ENCODE results near the gene DUSP8.

DUSP8 gene

DNA sequence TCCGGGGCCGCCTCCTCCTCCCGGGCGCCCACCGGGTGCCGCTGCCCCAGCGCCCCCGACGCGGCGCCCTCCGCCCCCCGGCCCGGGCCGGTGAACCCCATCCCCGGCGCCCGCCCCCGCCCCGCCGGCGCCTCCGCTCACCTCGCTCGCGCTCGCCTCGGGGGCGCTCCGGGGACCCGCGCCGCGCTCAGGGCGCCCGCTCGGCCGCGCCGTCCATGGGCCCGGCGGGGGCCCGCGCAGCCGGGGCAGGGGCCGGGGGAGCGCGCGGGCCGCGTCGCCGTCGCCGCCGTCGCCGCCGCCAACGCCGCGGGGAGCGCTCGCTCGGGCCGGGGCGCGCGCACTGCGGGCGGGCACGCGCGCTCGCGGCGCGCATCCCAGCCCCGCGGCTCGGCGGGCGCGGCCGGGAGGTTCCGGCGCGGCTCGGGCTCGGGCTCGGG lies 293 bp downstream of the DUSP8 start:
- H3K9me2 ChIP-seq (ENCODE audit: low read depth, low read length), result no peaks in the 10 kb centered on the region
- H3K4me2 ChIP-seq (ENCODE audit: low read length), result no peak overlapping the region
- H3K27ac ChIP-seq (ENCODE audit: low read depth, low read length, poor library complexity, severe bottlenecking), result no peak overlapping the region
- no peak overlapping the region for H3K4me3 ChIP-seq (ENCODE audit: low read depth, low read length, poor library complexity, severe bottlenecking)
- H3K79me2 ChIP-seq (ENCODE audit: insufficient read depth, low read length), result no peaks in the 10 kb centered on the region
- H2AFZ ChIP-seq (ENCODE audit: low read length), result no peak overlapping the region
- peaks cover 8% of the 10 kb centered on the region for H3K4me1 ChIP-seq (ENCODE audit: insufficient read depth, low read length, severe bottlenecking)
- H3F3A ChIP-seq (ENCODE audit: insufficient read depth, low read length), result no peaks in the 10 kb centered on the region
- H3K27me3 ChIP-seq (ENCODE audit: insufficient read depth, low read length), result peaks cover 5% of the 10 kb centered on the region; the same call in 1 of the 2 replicates
- H3K36me3 ChIP-seq (ENCODE audit: insufficient read depth, low read length), result no peaks in the 10 kb centered on the region
- no peak overlapping the region for H3K9ac ChIP-seq (ENCODE audit: low read length)
- TF ChIP-seq, protein P1, sequence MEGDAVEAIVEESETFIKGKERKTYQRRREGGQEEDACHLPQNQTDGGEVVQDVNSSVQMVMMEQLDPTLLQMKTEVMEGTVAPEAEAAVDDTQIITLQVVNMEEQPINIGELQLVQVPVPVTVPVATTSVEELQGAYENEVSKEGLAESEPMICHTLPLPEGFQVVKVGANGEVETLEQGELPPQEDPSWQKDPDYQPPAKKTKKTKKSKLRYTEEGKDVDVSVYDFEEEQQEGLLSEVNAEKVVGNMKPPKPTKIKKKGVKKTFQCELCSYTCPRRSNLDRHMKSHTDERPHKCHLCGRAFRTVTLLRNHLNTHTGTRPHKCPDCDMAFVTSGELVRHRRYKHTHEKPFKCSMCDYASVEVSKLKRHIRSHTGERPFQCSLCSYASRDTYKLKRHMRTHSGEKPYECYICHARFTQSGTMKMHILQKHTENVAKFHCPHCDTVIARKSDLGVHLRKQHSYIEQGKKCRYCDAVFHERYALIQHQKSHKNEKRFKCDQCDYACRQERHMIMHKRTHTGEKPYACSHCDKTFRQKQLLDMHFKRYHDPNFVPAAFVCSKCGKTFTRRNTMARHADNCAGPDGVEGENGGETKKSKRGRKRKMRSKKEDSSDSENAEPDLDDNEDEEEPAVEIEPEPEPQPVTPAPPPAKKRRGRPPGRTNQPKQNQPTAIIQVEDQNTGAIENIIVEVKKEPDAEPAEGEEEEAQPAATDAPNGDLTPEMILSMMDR (IDR thresholded peaks at IDR 0.05; ENCODE audit: low read length), result no peak
- TF ChIP-seq EZH2 (IDR thresholded peaks at IDR 0.05; ENCODE audit: borderline replicate concordance, low read length), result no peak
- H3K9me3 ChIP-seq (ENCODE audit: low read length), result no peaks in the 10 kb centered on the region
- no peaks in the 10 kb centered on the region for H4K20me1 ChIP-seq (ENCODE audit: insufficient read depth, low read length)

DNA sequence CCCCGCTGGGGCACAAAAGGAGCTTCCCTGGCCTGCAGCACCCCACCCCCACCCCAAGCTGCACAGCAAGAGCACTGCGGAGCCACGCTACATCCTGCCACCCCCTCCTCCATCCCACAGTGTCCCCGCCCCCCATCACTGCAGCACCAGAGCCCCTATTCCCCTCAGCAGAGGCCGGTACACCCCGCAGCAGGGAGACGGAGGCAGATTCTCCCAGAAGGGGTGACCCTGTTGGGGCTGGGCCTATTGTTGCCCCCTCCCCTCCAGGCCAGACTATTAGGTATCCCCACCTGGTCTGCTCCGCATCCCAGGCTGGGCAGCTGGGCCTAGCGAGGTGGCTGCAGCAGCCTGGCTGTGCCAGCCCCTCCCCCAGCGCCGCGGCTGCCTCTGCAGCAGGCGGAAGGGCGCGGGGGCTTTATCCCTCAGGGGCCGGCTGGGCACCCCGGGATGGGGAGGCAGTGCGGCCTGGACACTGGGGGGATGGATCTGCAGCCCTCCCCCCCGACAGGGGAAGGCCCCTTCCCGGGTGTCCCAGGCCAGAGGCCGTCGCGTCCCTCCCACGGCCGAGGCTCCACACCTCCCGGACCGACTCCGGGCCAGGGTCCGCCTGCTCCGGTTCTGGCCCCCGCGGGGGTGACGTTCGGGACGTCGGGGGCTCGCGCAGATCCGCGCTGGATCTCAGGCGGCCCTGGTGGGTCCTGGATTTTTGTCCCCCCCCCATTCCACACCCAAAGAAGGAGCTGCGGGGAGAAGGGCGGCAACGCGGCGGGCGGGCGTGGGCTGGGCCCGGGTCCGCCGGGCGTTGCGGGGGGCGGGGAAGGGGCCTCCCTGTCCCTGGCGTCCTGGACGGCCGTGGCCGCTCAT lies 943 bp downstream of the DUSP8 start:
- Histone ChIP-seq H3K9me2 (ENCODE audit: low read depth, low read length) (no peaks in the 10 kb centered on the region), H3K27me3 (ENCODE audit: insufficient read depth, low read length) (peaks cover 12% of the 10 kb centered on the region; the same call in 1 of the 2 replicates), H3K9ac (ENCODE audit: low read length) (no peak overlapping the region), H3K4me1 (ENCODE audit: insufficient read depth, low read length, severe bottlenecking) (peaks cover 8% of the 10 kb centered on the region), H3K36me3 (ENCODE audit: insufficient read depth, low read length) (no peaks in the 10 kb centered on the region), H3K79me2 (ENCODE audit: insufficient read depth, low read length) (no peaks in the 10 kb centered on the region), H3K4me3 (ENCODE audit: low read depth, low read length, poor library complexity, severe bottlenecking) (no peak overlapping the region), H3K9me3 (ENCODE audit: low read length) (no peaks in the 10 kb centered on the region), H3F3A (ENCODE audit: insufficient read depth, low read length) (no peaks in the 10 kb centered on the region), H4K20me1 (ENCODE audit: insufficient read depth, low read length) (no peaks in the 10 kb centered on the region), H3K27ac (ENCODE audit: low read depth, low read length, poor library complexity, severe bottlenecking) (no peak overlapping the region), H2AFZ (ENCODE audit: low read length) (no peak overlapping the region), H3K4me2 (ENCODE audit: low read length) (peak overlapping the region; percentile 24; the same call in 1 of the 2 replicates)
- TF ChIP-seq, protein P1 (IDR thresholded peaks at IDR 0.05; ENCODE audit: low read length), result no peak
- TF ChIP-seq EZH2 (IDR thresholded peaks at IDR 0.05; ENCODE audit: borderline replicate concordance, low read length), result no peak

DNA sequence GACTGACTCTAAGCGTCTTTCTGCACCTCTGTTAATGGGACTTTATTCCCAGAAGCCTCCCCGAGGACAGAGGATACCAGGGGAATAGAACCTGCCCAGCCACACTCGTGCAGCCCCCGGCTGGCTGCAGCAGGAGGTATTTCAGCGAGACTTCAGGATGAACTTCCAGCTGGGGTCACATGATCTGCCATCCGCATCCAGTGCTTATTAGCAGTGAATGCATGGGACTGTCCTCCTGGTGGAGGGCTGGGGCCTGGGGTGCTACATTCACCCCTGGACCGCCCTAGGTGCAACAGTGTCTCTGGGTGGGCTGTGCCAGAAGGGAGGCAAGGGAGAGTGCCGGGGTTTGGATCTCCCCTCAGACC lies 1.6 kb downstream of the DUSP8 start:
- peaks cover 13% of the 10 kb centered on the region; the same call in 1 of the 2 replicates for H3K27me3 ChIP-seq (ENCODE audit: insufficient read depth, low read length)
- no peak overlapping the region for H3K4me3 ChIP-seq (ENCODE audit: low read depth, low read length, poor library complexity, severe bottlenecking)
- no peak overlapping the region for H3K9ac ChIP-seq (ENCODE audit: low read length)
- H3K4me1 ChIP-seq (ENCODE audit: insufficient read depth, low read length, severe bottlenecking), result peaks cover 8% of the 10 kb centered on the region
- H3K79me2 ChIP-seq (ENCODE audit: insufficient read depth, low read length), result no peaks in the 10 kb centered on the region
- H2AFZ ChIP-seq (ENCODE audit: low read length), result no peak overlapping the region
- no peaks in the 10 kb centered on the region for H4K20me1 ChIP-seq (ENCODE audit: insufficient read depth, low read length)
- H3K36me3 ChIP-seq (ENCODE audit: insufficient read depth, low read length), result no peaks in the 10 kb centered on the region
- no peaks in the 10 kb centered on the region for H3K9me2 ChIP-seq (ENCODE audit: low read depth, low read length)
- H3K9me3 ChIP-seq (ENCODE audit: low read length), result no peaks in the 10 kb centered on the region
- H3K4me2 ChIP-seq (ENCODE audit: low read length), result no peak overlapping the region
- no peaks in the 10 kb centered on the region for H3F3A ChIP-seq (ENCODE audit: insufficient read depth, low read length)
- H3K27ac ChIP-seq (ENCODE audit: low read depth, low read length, poor library complexity, severe bottlenecking), result no peak overlapping the region
- TF ChIP-seq EZH2 (IDR thresholded peaks at IDR 0.05; ENCODE audit: borderline replicate concordance, low read length), result no peak
- TF ChIP-seq, protein P1 (IDR thresholded peaks at IDR 0.05; ENCODE audit: low read length), result no peak

All from OCI-LY1 (cell line).